Keratinocyte (primary cell): ENCODE results near the gene DEFB128. TPM values are rescaled to one million over a fixed set of nuclear protein-coding genes. Genes with fewer than 3 reads are reported as not detected.

Source experiments
- DNase-seq: peaks from one replicate; pipeline ENCODE4 v3.0.0-alpha.2; 2011; ENCODE audit warnings: low read depth, missing footprints, low spot score
- FAIRE-seq: peaks from 2 replicates; lab custom pipeline; 2011; peaks lifted over from hg19 to GRCh38; lab: Jason Lieb, UNC
- H2AFZ ChIP-seq: 2 replicates; pipeline ENCODE4 v1.6.0; 2012; ENCODE audit warnings: low read length, control low read depth, inconsistent platforms; ENCODE audit not compliant: control insufficient read depth
- H3K27ac ChIP-seq: 2 replicates; pipeline ENCODE4 v1.5.1; 2011; ENCODE audit warnings: low read length; ENCODE audit not compliant: control insufficient read depth, insufficient read depth
- H3K27me3 ChIP-seq: 3 replicates; pipeline ENCODE4 v1.6.0; 2011; ENCODE audit warnings: low read length; ENCODE audit not compliant: control insufficient read depth, insufficient read depth; ENCODE audit errors: extremely low read depth
- H3K36me3 ChIP-seq, 2 experiments: 2 replicates in 1 of 2; 3 replicates in 1 of 2; pipeline ENCODE4 v1.5.1; 2011; ENCODE audit warnings: low read length in 2 of 2, mild to moderate bottlenecking in 1 of 2; ENCODE audit not compliant: control insufficient read depth in 2 of 2, insufficient read depth in 2 of 2; ENCODE audit errors: extremely low read depth in 1 of 2
- H3K4me1 ChIP-seq: 3 replicates; pipeline ENCODE4 v1.5.1; 2011; ENCODE audit warnings: low read length; ENCODE audit not compliant: control insufficient read depth, insufficient read depth; ENCODE audit errors: extremely low read depth
- H3K4me2 ChIP-seq: 3 replicates; pipeline ENCODE4 v1.6.0; 2011; ENCODE audit warnings: low read depth, low read length; ENCODE audit not compliant: control insufficient read depth, insufficient read depth; ENCODE audit errors: extremely low read depth
- H3K4me3 ChIP-seq, 3 experiments: fragments of 200-600 bp in 1 of 3; sonication (generic) in 1 of 3; 2 replicates in 2 of 3; 3 replicates in 1 of 3; pipeline ENCODE4 v1.5.1; 2011 to 2016; ENCODE audit warnings: low read length in 3 of 3, mild to moderate bottlenecking in 3 of 3, control low read depth in 2 of 3, inconsistent platforms in 1 of 3, low read depth in 1 of 3, mixed read lengths in 1 of 3, mixed run types in 1 of 3, moderate library complexity in 1 of 3; ENCODE audit not compliant: control insufficient read depth in 2 of 3, insufficient read depth in 2 of 3; ENCODE audit errors: extremely low read depth in 1 of 3
- H3K79me2 ChIP-seq: 2 replicates; pipeline ENCODE4 v1.6.0; 2012; ENCODE audit warnings: low read length; ENCODE audit not compliant: control insufficient read depth, insufficient read depth
- H3K9ac ChIP-seq: 3 replicates; pipeline ENCODE4 v1.6.0; 2011; ENCODE audit warnings: low read length; ENCODE audit not compliant: control insufficient read depth, insufficient read depth; ENCODE audit errors: extremely low read depth
- H3K9me1 ChIP-seq: 3 replicates; pipeline ENCODE4 v1.6.0; 2011; ENCODE audit warnings: low read length; ENCODE audit not compliant: control insufficient read depth, insufficient read depth; ENCODE audit errors: extremely low read depth
- H3K9me3 ChIP-seq: 2 replicates; pipeline ENCODE4 v1.5.1; 2012; ENCODE audit warnings: low read depth, low read length; ENCODE audit not compliant: control insufficient read depth
- H4K20me1 ChIP-seq: 3 replicates; pipeline ENCODE4 v1.6.0; 2011; ENCODE audit warnings: low read length; ENCODE audit not compliant: control insufficient read depth, insufficient read depth; ENCODE audit errors: extremely low read depth
- CTCF ChIP-seq, 3 experiments: IDR thresholded peaks in 1 of 3; conservative IDR thresholded peaks in 1 of 3; optimal IDR thresholded peaks in 1 of 3; 2 replicates in 2 of 3; 3 replicates in 1 of 3; pipeline versions ENCODE3 to v1.5.1; 2011; ENCODE audit warnings: low read length in 3 of 3, mild to moderate bottlenecking in 3 of 3, moderate library complexity in 2 of 3, control low read depth in 1 of 3, inconsistent platforms in 1 of 3; ENCODE audit not compliant: insufficient read depth in 2 of 3; ENCODE audit errors: extremely low read depth in 1 of 3
- EZH2 ChIP-seq: IDR thresholded peaks from one replicate; pipeline ENCODE4 v1.6.1; 2012; ENCODE audit warnings: inconsistent platforms, mild to moderate bottlenecking, low read length, moderate library complexity
- dilution Hi-C: fragments of 300-500 bp; cut with MboI; formaldehyde crosslinking; loops from one replicate; pipeline ENCODE4 v1.7.0; 2020; ENCODE audit warnings: low sequenced_read_pairs; ENCODE audit not compliant: extremely low pct_ligation_motif_present
- polyA plus RNA-seq, 5 experiments: library from polyadenylated mRNA; depleted of rRNA in 3 of 5; stranded (reverse) in 3 of 5; stranded (forward) in 1 of 5; unstranded in 1 of 5; fragments of >200 nt; gene quantifications; 1 replicate in 1 of 5; 2 replicates in 3 of 5; 3 replicates in 1 of 5; pipeline versions ENCODE4 v1.2.1 to v1.2.3, GENCODE V29; 2011 to 2012; ENCODE audit warnings: missing spikeins in 2 of 5, low read depth in 1 of 5, low replicate concordance in 1 of 5

Gene DEFB128
- polyA plus RNA-seq, 1 donor (not counting 4 experiments of a cell fraction or from before 2014, with no cell fraction given), result not detected

GRCh38 chr20:142290-142689 is 47.2 kb downstream of the DEFB128 start, which contains the start of gene DEFB126:
Gene DEFB126 (plus strand): TSS chr20:142590. CDS start chr20:142629, 39 bp downstream.
- Histone ChIP-seq H3K36me3 (no peaks in the 10 kb centered on the region), H4K20me1 (no peaks in the 10 kb centered on the region), H3K9me3 (peaks cover 6% of the 10 kb centered on the region), H3K79me2 (no peaks in the 10 kb centered on the region), H3K27ac (no peak within 1 kb of the TSS), H2AFZ (no peak within 1 kb of the TSS), H3K4me2 (no peak within 1 kb of the TSS), H3K4me3 (no peak within 1 kb of the TSS), H3K9ac (no peak within 1 kb of the TSS), H3K4me1 (no peaks in the 10 kb centered on the region), H3K27me3 (peaks cover 6% of the 10 kb centered on the region), H3K9me1 (no peaks in the 10 kb centered on the region)
- DNase-seq (no peak), FAIRE-seq (no peak)
- dilution Hi-C loops, result no loop called here
- TF ChIP-seq CTCF (optimal IDR thresholded peaks at IDR 0.05 in 1 of 3, IDR thresholded peaks at IDR 0.05 in 1 of 3, conservative IDR thresholded peaks at IDR 0.05 in 1 of 3; ENCODE audit: extremely low read depth in 1 of 3, insufficient read depth in 2 of 3, low read length in 3 of 3), result no peak
- TF ChIP-seq EZH2, result no peak

Other genes with a start within 250 kb of the DEFB128 start
- not detected in 3 replicates for gene DEFB125, start 102.0 kb downstream of the DEFB128 start, polyA plus RNA-seq
- gene DEFB126, start 47.1 kb downstream of the DEFB128 start, polyA plus RNA-seq, result not detected in 3 replicates
- gene DEFB127, start 32.3 kb downstream of the DEFB128 start, polyA plus RNA-seq, result not detected in 3 replicates
- gene DEFB129, start 37.5 kb upstream of the DEFB128 start, polyA plus RNA-seq, result not detected in 3 replicates
- not detected in 3 replicates for gene DEFB132, start 68.0 kb upstream of the DEFB128 start, polyA plus RNA-seq
- 3.5 to 4.7 TPM (median 3.6 TPM) in 3 replicates for gene C20orf96, start 101.0 kb upstream of the DEFB128 start, polyA plus RNA-seq
- 4.9 to 6.8 TPM (median 5.7 TPM) in 3 replicates for gene ZCCHC3, start 107.9 kb upstream of the DEFB128 start, polyA plus RNA-seq
- gene SOX12, start 135.8 kb upstream of the DEFB128 start, polyA plus RNA-seq, result 1.4 to 3.5 TPM (median 1.9 TPM) in 3 replicates
- gene NRSN2, start 157.4 kb upstream of the DEFB128 start, polyA plus RNA-seq, result 10.4 to 29.0 TPM (median 14.0 TPM) in 3 replicates
- 52.6 to 68.4 TPM (median 57.6 TPM) in 3 replicates for gene TRIB3, start 191.0 kb upstream of the DEFB128 start, polyA plus RNA-seq
- 83.3 to 136 TPM (median 129 TPM) in 3 replicates for gene RBCK1, start 218.6 kb upstream of the DEFB128 start, polyA plus RNA-seq